ENCODE measurements around the gene C4orf36.
A peak's percentile ranks its signal among the peaks of the same experiment; 100 is the strongest.
"Not testable (repeated sequence)": the region's sequence is repeated elsewhere in the genome, so short reads cannot be mapped to it uniquely, and the experiment has no call there.

C4orf36 gene

DNA sequence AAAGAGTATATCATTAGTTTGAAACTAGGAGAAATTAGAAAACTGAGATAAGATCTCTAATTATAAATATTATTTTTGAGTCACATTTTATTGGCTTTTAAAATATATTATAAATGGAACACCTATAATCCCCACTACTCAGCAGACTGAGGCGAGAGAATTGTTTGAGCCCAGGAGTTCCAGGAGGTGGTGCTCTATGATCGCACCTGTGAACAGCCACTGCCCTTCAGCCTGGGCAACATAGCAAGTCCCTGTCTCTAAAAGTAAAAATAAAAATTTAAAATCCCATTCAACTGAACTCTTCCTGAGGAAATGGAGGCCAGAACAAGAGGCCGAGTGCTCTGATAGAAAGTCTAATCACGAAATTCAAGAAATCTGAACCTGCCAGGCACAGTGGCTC lies 6.3 kb upstream of the C4orf36 start:
- Histone ChIP-seq H3K9me3 (no peaks in the 10 kb centered on the region), H3K4me1 (peaks cover 5% of the 10 kb centered on the region; the same call in 1 of the 2 replicates), H3K27me3 (ENCODE audit: low read depth) (no peaks in the 10 kb centered on the region), H3K4me3 (no peak overlapping the region), H3K36me3 (replicated peaks) (no peaks in the 10 kb centered on the region)
- in situ Hi-C loops (cut with MboI; ENCODE audit: low sequenced_read_pairs), result loop anchor here (5.0 kb wide), 1 partner anchor 401 kb away; no protein-coding TSS in a partner anchor
- no peak for DNase-seq (ENCODE audit: low spot score in 2 of 2)

DNA sequence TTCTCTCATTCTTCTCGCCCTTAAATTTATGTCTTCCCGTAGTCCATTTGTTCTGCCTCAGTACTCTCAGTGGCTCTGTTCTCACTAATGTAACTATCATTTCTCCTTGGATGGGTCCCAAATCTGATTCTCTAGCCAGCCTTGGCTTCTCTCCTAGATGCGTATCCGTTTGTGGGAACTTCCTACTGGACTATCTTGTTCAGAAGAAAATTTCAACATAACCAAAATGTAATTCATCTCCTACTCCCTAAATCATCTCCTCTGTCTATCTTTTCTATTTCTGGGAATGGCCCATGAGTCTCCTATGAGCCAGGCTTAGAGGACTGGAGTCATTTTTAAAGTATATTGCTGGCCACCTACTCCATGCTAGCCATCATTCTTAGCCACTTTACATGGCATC lies 4.4 kb upstream of the C4orf36 start:
- H3K9me3 ChIP-seq, result no peaks in the 10 kb centered on the region
- no peak for DNase-seq (ENCODE audit: low spot score in 2 of 2)
- no peaks in the 10 kb centered on the region for H3K36me3 ChIP-seq (replicated peaks)
- H3K4me3 ChIP-seq, result no peak overlapping the region
- in situ Hi-C loops (cut with MboI; ENCODE audit: low sequenced_read_pairs), result loop anchor here (5.0 kb wide), 1 partner anchor 399 kb away; no protein-coding TSS in a partner anchor
- peaks cover 13% of the 10 kb centered on the region for H3K4me1 ChIP-seq
- no peaks in the 10 kb centered on the region for H3K27me3 ChIP-seq (ENCODE audit: low read depth)

DNA sequence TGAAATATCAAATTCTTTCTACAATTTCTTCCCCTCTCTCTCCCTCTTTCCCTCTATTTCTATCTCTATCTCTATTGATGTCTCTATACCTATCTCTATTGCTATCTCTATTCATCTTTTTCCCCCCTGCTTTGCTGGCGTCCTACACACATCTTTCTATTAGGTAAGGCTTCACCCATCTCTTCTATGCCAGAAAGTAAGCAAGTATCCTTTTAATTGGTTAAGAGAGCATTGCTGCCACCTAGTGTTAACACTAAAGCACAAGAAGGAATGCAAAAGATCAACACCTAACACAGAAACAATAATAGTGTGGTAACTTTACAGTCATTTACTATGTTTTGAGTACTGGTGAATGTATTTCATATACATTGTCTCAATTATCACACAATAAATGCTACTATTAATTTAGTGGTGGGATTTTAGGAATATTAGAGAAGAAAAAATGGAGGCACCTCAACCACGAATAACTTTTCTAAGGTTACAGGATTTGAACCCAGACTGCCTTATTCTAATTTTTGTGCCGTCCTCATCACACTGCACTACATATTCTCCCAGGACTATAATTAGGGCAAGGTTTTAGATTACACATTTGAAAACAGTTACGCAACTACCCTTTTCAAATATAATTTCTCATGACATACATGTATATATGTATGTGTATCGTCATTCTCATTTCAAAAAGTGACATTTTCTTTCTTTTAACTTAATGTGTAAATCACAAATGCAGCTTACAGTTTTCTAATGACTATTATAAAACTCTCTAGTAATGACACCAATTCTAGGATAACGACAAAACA lies 3.7 kb upstream of the C4orf36 start:
- DNase-seq (ENCODE audit: low spot score in 2 of 2), result peak; percentile 32 to 86
- H3K9me3 ChIP-seq, result no peaks in the 10 kb centered on the region
- peaks cover 16% of the 10 kb centered on the region for H3K4me1 ChIP-seq
- H3K4me3 ChIP-seq, result no peak overlapping the region
- in situ Hi-C loops (cut with MboI; ENCODE audit: low sequenced_read_pairs), result loop anchor here (5.0 kb wide), 1 partner anchor 399 kb away; no protein-coding TSS in a partner anchor
- no peaks in the 10 kb centered on the region for H3K36me3 ChIP-seq (replicated peaks)
- no peaks in the 10 kb centered on the region for H3K27me3 ChIP-seq (ENCODE audit: low read depth)

DNA sequence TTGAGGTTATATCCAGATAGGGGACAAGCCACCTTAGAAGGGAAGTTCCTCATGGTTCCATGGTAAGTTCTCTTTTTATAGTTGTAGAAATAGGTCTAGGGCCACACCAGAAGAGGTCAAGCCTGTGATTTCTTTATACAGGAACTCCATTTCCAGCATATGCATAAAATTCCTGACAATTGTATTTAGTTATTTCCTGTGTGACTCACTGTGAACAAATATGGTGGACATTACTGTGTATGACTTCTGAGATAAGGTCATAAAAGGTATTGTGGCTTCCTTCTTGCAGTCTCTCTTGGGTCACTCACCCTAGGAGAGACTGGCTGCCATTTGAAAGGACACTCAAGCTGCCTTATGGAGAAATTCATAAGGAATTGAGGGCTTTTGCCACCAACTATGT lies 2.2 kb upstream of the C4orf36 start:
- Histone ChIP-seq H3K4me1 (peaks cover 14% of the 10 kb centered on the region), H3K27me3 (ENCODE audit: low read depth) (no peaks in the 10 kb centered on the region), H3K9me3 (no peaks in the 10 kb centered on the region), H3K4me3 (no peak overlapping the region), H3K36me3 (replicated peaks) (no peaks in the 10 kb centered on the region)
- in situ Hi-C loops (cut with MboI; ENCODE audit: low sequenced_read_pairs), result no loop called here
- no peak for DNase-seq (ENCODE audit: low spot score in 2 of 2)

DNA sequence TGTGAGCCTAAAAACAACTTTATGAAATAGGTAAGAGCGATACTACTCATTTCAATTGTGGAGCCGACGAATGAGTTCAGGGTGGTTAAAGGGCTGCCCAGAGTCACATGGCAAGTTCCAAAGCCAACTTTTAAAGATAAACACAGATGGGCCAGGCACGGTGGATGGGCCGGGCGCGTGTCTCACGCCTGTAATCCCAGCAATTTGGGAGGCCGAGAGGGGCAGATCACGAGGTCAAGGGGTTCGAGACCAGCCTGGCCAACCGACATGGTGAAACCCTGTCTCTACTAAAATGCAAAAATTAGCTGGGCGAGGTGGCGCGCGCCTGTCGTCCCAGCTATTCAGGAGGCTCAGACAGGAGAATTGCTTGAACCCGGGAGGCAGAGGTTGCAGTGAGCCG lies 914 bp upstream of the C4orf36 start:
- no peak overlapping the region for H3K4me3 ChIP-seq
- H3K9me3 ChIP-seq, result no peaks in the 10 kb centered on the region
- in situ Hi-C loops (cut with MboI; ENCODE audit: low sequenced_read_pairs), result no loop called here
- peaks cover 14% of the 10 kb centered on the region for H3K4me1 ChIP-seq
- DNase-seq (ENCODE audit: low spot score in 2 of 2), result no peak
- H3K27me3 ChIP-seq (ENCODE audit: low read depth), result no peaks in the 10 kb centered on the region
- H3K36me3 ChIP-seq (replicated peaks), result no peaks in the 10 kb centered on the region

DNA sequence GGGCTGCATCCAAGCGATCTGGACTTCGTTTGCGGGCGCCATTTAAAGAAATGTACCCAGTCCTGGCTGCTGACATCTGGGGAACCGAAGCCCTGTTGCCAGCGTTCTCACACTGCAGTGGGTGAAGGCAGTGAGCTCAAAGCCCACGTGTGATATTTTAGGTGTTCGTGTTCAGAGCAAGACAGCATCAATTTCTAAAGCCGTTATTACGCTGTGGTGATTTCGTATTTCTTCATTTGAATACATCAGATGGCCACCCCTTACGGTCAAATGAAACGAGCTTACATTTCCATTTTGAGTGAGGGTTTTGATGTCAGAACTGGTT lies 376 bp upstream of the C4orf36 start:
- no peaks in the 10 kb centered on the region for H3K27me3 ChIP-seq (ENCODE audit: low read depth)
- H3K4me3 ChIP-seq, result peak overlapping the region; percentile 44
- H3K36me3 ChIP-seq (replicated peaks), result no peaks in the 10 kb centered on the region
- in situ Hi-C loops (cut with MboI; ENCODE audit: low sequenced_read_pairs), result no loop called here
- H3K4me1 ChIP-seq, result peaks cover 14% of the 10 kb centered on the region
- no peak for DNase-seq (ENCODE audit: low spot score in 2 of 2)
- H3K9me3 ChIP-seq, result no peaks in the 10 kb centered on the region

DNA sequence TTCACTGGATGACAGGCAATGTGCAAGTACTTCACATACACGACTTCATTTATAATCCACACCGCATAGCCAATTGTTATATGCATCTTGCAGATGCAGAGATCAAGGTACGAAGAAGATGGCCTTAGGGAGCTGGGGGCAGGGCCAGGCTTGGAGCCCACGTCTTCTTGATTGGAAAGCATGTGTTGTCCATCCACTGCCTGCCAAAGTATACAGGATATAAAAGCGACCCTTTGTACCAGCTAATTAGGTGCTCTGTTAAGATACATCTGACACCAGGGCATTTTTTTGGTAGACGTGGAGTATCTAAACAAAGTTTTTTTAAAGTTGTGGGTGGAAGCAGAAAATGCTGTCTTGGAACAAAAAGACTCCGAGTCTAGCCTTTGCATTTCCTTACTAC lies 1.4 kb downstream of the C4orf36 start:
- Histone ChIP-seq H3K27me3 (ENCODE audit: low read depth) (no peaks in the 10 kb centered on the region), H3K4me3 (no peak overlapping the region), H3K36me3 (replicated peaks) (no peaks in the 10 kb centered on the region), H3K9me3 (no peaks in the 10 kb centered on the region), H3K4me1 (peaks cover 14% of the 10 kb centered on the region)
- in situ Hi-C loops (cut with MboI; ENCODE audit: low sequenced_read_pairs), result no loop called here
- DNase-seq (ENCODE audit: low spot score in 2 of 2), result peak in 1 of 2 experiments; percentile 28

DNA sequence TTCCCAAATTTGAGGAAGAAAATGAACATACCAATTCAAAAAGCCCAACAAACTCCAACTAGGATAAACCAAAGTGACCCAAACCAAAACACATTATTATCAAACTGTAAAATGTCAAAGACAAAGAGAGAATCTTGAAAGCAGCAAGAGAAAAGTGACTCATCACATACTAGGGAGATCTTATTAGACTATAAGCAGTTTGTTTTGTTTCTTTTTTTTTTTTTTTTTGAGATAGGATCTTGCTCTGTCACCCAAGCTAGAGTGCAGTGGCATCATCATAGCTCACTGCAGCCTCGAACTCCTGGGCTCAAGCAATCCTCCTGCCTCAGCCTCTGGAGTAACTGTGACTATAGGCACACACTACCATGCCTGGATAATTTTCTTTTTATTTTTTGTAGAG lies 12.6 kb downstream of the C4orf36 start:
- Histone ChIP-seq H3K36me3 (replicated peaks) (no peaks in the 10 kb centered on the region), H3K27me3 (ENCODE audit: low read depth) (no peaks in the 10 kb centered on the region), H3K4me3 (no peak overlapping the region), H3K4me1 (no peaks in the 10 kb centered on the region), H3K9me3 (0 out of 2 replicates have a peak, but pooled peaks cover 4% of the 10 kb centered on the region)
- in situ Hi-C loops (cut with MboI; ENCODE audit: low sequenced_read_pairs), result no loop called here
- no peak for DNase-seq (ENCODE audit: low spot score in 2 of 2)

DNA sequence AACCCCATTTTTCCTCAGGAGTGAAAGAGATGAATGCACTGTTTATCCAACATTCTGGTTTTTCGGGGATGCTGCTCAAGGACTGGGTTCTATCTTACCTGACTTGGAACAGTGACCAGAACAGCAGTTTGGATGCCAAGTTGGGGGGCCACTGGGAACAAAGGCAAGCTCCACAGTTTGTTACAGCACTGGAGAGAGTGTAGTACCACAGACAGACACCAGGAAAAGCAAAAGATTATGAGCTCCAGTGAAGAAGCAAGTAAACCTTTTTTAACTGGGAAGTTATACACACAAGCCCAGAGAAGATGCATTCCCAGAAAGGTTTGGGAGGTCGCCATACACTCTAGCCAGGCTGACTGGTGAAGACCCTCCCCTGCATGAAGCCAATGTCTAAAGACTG lies 13.6 kb downstream of the C4orf36 start:
- Histone ChIP-seq H3K9me3 (0 out of 2 replicates have a peak, but pooled peaks cover 4% of the 10 kb centered on the region), H3K4me1 (no peaks in the 10 kb centered on the region), H3K4me3 (no peak overlapping the region), H3K27me3 (ENCODE audit: low read depth) (no peaks in the 10 kb centered on the region), H3K36me3 (replicated peaks) (no peaks in the 10 kb centered on the region)
- no peak for DNase-seq (ENCODE audit: low spot score in 2 of 2)
- in situ Hi-C loops (cut with MboI; ENCODE audit: low sequenced_read_pairs), result no loop called here

DNA sequence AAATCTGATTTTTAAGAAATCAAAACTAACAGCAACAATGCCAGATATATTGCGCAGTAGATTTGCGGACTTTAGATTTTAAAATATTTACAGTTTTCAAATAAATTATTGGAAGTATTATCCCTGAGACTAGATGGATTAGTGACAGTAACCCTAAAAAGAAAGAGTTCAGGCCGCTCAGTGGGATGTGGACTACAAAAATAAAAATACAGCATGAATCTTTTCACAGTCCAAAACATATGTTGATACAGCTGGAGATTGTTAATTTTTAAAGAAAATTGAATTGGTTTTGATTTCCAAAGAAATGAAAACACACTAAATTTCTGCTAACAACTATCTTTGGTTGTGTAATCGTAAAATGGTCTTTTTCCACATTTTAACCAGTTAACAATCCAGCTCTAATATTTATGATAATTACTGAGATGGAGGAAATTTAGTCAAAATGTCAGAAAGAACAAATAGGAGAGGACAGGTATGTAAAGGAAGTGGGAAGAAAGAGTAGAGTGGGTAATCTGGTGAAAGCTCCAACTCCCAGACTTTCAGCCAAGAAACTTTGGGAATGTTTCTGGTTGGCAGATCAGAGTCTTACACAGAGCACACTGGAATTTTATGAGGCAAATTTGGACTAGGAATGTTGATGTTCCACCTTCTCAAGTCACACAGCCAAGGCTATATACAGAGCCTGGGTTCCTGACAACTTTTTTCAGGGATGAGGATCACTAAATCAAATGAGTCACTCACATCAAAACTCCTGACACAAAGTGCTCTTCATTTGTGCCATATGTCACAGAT lies 15.1 kb downstream of the C4orf36 start:
- 0 out of 2 replicates have a peak, but pooled peaks cover 4% of the 10 kb centered on the region for H3K9me3 ChIP-seq
- H3K36me3 ChIP-seq (replicated peaks), result no peaks in the 10 kb centered on the region
- in situ Hi-C loops (cut with MboI; ENCODE audit: low sequenced_read_pairs), result no loop called here
- H3K4me3 ChIP-seq, result no peak overlapping the region
- no peaks in the 10 kb centered on the region for H3K27me3 ChIP-seq (ENCODE audit: low read depth)
- no peaks in the 10 kb centered on the region for H3K4me1 ChIP-seq
- DNase-seq (ENCODE audit: low spot score in 2 of 2), result no peak

DNA sequence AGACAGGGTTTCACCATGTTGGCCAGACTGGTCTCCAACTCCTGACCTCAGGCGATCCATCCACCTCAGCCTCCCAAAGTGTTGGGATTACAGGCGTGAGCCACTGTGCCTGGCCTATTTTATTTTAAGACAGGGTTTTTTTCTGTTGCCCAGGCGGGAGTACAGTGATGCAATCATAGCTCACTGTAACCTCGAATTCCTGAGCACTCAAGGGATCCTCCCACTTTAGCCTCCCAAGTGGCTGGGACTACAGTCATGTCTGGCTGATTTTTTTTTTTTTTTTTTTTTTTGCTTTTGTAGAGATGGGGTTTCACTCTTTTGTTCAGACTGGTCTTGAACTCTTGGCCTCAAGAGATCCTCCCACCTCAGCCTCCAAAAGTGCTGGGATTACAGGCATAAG lies 16.8 kb downstream of the C4orf36 start:
- DNase-seq (ENCODE audit: low spot score in 2 of 2); H3K36me3 ChIP-seq (replicated peaks): not testable (repeated sequence)

DNA sequence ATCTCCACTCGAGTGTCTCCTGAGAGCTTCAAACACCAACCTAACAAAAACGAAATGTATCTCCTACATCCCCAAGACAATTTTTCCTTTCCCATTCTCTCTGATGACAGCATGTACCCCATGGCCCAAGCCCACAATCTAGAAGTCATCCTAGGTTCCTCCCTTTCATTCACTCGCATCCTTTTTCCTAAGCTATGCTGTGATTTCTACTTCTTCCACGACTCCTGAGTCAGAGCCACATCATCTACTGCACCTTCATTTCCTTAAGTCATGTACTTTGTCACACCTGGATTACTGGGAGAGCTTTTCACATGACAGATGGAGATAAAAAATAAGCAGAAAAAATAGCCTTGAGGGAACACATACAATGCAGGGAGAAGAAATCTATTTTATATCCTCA lies 20.1 kb downstream of the C4orf36 start:
- Histone ChIP-seq H3K27me3 (ENCODE audit: low read depth) (no peaks in the 10 kb centered on the region), H3K9me3 (no peaks in the 10 kb centered on the region), H3K4me1 (no peaks in the 10 kb centered on the region), H3K4me3 (no peak overlapping the region), H3K36me3 (replicated peaks) (no peaks in the 10 kb centered on the region)
- no peak for DNase-seq (ENCODE audit: low spot score in 2 of 2)
- in situ Hi-C loops (cut with MboI; ENCODE audit: low sequenced_read_pairs), result no loop called here

More for the DNA sequence above, 16.8 kb downstream of the C4orf36 start:
- in situ Hi-C loops (cut with MboI; ENCODE audit: low sequenced_read_pairs); H3K9me3 ChIP-seq; H3K4me1 ChIP-seq; H3K4me3 ChIP-seq; H3K27me3 ChIP-seq (ENCODE audit: low read depth): not testable (repeated sequence)

DNA sequence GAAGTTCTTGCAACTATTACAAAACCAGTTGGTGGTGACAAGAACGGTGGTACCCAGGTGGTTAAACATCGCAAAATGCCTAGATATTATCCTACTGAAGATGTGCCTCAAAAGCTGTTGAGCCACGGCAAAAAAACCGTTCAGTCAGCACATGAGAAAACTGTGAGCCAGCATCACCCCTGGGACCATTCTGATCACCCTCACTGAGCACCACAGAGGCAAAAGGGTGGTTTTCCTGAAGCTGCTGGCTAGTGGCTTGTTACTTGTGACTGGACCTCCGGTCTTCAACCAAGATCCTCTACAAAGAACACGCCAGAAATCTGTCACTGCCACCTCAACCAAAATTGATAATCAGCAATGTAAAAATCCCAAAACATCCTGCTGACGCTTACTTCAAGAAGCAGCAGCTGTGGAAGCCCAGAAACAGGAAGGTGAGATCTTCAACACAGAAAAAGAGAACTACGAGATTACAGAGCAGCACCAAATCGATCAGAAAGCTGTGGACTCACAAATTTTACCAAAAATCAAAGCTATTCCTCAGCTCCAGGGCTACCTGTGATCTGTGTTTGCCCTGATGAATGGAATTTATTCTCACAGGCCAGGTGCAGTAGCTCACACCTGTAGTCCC lies 21.7 kb downstream of the C4orf36 start:
- in situ Hi-C loops (cut with MboI; ENCODE audit: low sequenced_read_pairs), result no loop called here
- no peak overlapping the region for H3K4me3 ChIP-seq
- no peaks in the 10 kb centered on the region for H3K36me3 ChIP-seq (replicated peaks)
- DNase-seq (ENCODE audit: low spot score in 2 of 2), result no peak
- no peaks in the 10 kb centered on the region for H3K4me1 ChIP-seq
- no peaks in the 10 kb centered on the region for H3K9me3 ChIP-seq
- no peaks in the 10 kb centered on the region for H3K27me3 ChIP-seq (ENCODE audit: low read depth)
